Left hindlimb (tissue), 1 donor: Measurements from ENCODE around the gene ARL8A.

ENCODE experiments used
- DNase-seq: peaks from one replicate; pipeline ENCODE4 v3.0.0-alpha.2; 2018

Gene ARL8A

GRCh38 chr1:202107801-202108731 lies 36.5 kb downstream of the ARL8A start:
- DNase-seq: no peak

- DNase-seq: no peak
Measured at GRCh38 chr1:202107321-202107761, 37.2 kb downstream of the ARL8A start.

GRCh38 chr1:202106340-202107254 lies 37.9 kb downstream of the ARL8A start:
- no peak for DNase-seq

GRCh38 chr1:202105571-202106339 lies 38.8 kb downstream of the ARL8A start:
- DNase-seq: no peak

GRCh38 chr1:202104073-202104472 lies 40.5 kb downstream of the ARL8A start:
- no peak for DNase-seq

GRCh38 chr1:202101184-202101583 lies 43.4 kb downstream of the ARL8A start:
- no peak for DNase-seq

- DNase-seq: no peak
Measured at GRCh38 chr1:202093858-202094257, 50.7 kb downstream of the ARL8A start.

- no peak for DNase-seq
Measured at GRCh38 chr1:202090994-202091393, 53.5 kb downstream of the ARL8A start.

- no peak for DNase-seq
Measured at GRCh38 chr1:202088206-202088605, 56.3 kb downstream of the ARL8A start.

GRCh38 chr1:202086579-202087350 lies 57.8 kb downstream of the ARL8A start:
- DNase-seq: no peak

GRCh38 chr1:202085682-202086373 lies 58.7 kb downstream of the ARL8A start:
- DNase-seq: no peak

- DNase-seq: no peak
Measured at GRCh38 chr1:202084791-202085681, 59.5 kb downstream of the ARL8A start.
